Loucy (cell line): ENCODE data around the gene FHIP2A.
"Not testable (repeated sequence)": the region's sequence is repeated elsewhere in the genome, so short reads cannot be mapped to it uniquely, and the experiment has no call there.

Source experiments
- H2AFZ ChIP-seq: fragments of 200-600 bp; sonication (generic); 2 replicates; pipeline ENCODE4 v1.6.0; 2016; ENCODE audit warnings: antibody characterized with exemption, mild to moderate bottlenecking, low read length, moderate library complexity
- H3F3A ChIP-seq: fragments of 200-600 bp; 2 replicates; pipeline ENCODE4 v1.6.0; 2016; ENCODE audit warnings: antibody characterized with exemption, low read depth, mild to moderate bottlenecking
- H3K27me3 ChIP-seq: fragments of 200-600 bp; sonication (generic); 2 replicates; pipeline ENCODE4 v1.6.1; 2014; ENCODE audit warnings: low read length, mild to moderate bottlenecking; ENCODE audit not compliant: insufficient read depth, poor library complexity, severe bottlenecking
- H3K36me3 ChIP-seq: fragments of 200-600 bp; sonication (generic); 2 replicates; pipeline ENCODE4 v1.6.1; 2016; ENCODE audit warnings: low read length; ENCODE audit not compliant: insufficient read depth
- H3K4me1 ChIP-seq: fragments of 200-600 bp; sonication (generic); 2 replicates; pipeline ENCODE4 v1.5.1; 2014; ENCODE audit warnings: low read length, mild to moderate bottlenecking; ENCODE audit not compliant: insufficient read depth, poor library complexity, severe bottlenecking
- H3K4me2 ChIP-seq: fragments of 200-600 bp; sonication (generic); 2 replicates; pipeline ENCODE4 v1.6.0; 2014; ENCODE audit warnings: antibody characterized with exemption, low read length, low read depth, mild to moderate bottlenecking; ENCODE audit not compliant: poor library complexity, severe bottlenecking
- H3K4me3 ChIP-seq: fragments of 200-600 bp; sonication (generic); 2 replicates; pipeline ENCODE4 v1.5.1; 2014; ENCODE audit warnings: low read length, mild to moderate bottlenecking, mixed read lengths; ENCODE audit not compliant: poor library complexity, severe bottlenecking
- H3K79me2 ChIP-seq: fragments of 200-600 bp; sonication (generic); 2 replicates; pipeline ENCODE4 v1.6.1; 2014; ENCODE audit warnings: low read length; ENCODE audit not compliant: insufficient read depth
- H3K9ac ChIP-seq: fragments of 200-600 bp; sonication (generic); 2 replicates; pipeline ENCODE4 v1.6.0; 2014; ENCODE audit warnings: mild to moderate bottlenecking, low read depth, low read length, moderate library complexity; ENCODE audit not compliant: poor library complexity, severe bottlenecking
- H3K9me2 ChIP-seq: fragments of 200-600 bp; sonication (generic); replicated peaks from 2 replicates; pipeline ENCODE4 v1.6.1; 2016; ENCODE audit warnings: low read depth, low read length, mixed read lengths
- H3K9me3 ChIP-seq: fragments of 200-600 bp; sonication (generic); 2 replicates; pipeline ENCODE4 v1.6.1; 2014; ENCODE audit warnings: mild to moderate bottlenecking, antibody characterized with exemption, low read length, low read depth; ENCODE audit not compliant: insufficient read depth
- H4K20me1 ChIP-seq: fragments of 200-600 bp; sonication (generic); 2 replicates; pipeline ENCODE4 v1.6.0; 2014; ENCODE audit warnings: antibody characterized with exemption, low read length, mild to moderate bottlenecking; ENCODE audit not compliant: insufficient read depth, poor library complexity, severe bottlenecking
- EZH2phosphoT487 ChIP-seq: fragments of 200-600 bp; IDR thresholded peaks from 2 replicates; pipeline ENCODE4 v1.6.1; 2018; ENCODE audit warnings: antibody characterized with exemption, mild to moderate bottlenecking, moderate library complexity, borderline replicate concordance
- TF ChIP-seq, protein P1 (sequence below): fragments of 200-600 bp; sonication (generic); conservative IDR thresholded peaks from 2 replicates; pipeline ENCODE4 v1.5.1; 2014; ENCODE audit warnings: mild to moderate bottlenecking, antibody characterized with exemption, low read length

Gene FHIP2A

GRCh38 chr10:114845978-114846693, 24.6 kb downstream of the FHIP2A start:
- Histone ChIP-seq H3K4me2 (no peak overlapping the region), H2AFZ (no peak overlapping the region), H3K4me3 (no peak overlapping the region), H3K9me2 (no peaks in the 10 kb centered on the region), H3K9ac (no peak overlapping the region), H4K20me1 (no peaks in the 10 kb centered on the region), H3F3A (no peaks in the 10 kb centered on the region; the same call in 1 of the 2 replicates), H3K27me3 (no peaks in the 10 kb centered on the region), H3K36me3 (peaks cover 96% of the 10 kb centered on the region), H3K4me1 (peaks cover 3% of the 10 kb centered on the region), H3K9me3 (no peaks in the 10 kb centered on the region), H3K79me2 (0 out of 2 replicates have a peak, but pooled peaks cover under 1% of the 10 kb centered on the region)
- TF ChIP-seq EZH2phosphoT487, result no peak
- TF ChIP-seq, protein P1, sequence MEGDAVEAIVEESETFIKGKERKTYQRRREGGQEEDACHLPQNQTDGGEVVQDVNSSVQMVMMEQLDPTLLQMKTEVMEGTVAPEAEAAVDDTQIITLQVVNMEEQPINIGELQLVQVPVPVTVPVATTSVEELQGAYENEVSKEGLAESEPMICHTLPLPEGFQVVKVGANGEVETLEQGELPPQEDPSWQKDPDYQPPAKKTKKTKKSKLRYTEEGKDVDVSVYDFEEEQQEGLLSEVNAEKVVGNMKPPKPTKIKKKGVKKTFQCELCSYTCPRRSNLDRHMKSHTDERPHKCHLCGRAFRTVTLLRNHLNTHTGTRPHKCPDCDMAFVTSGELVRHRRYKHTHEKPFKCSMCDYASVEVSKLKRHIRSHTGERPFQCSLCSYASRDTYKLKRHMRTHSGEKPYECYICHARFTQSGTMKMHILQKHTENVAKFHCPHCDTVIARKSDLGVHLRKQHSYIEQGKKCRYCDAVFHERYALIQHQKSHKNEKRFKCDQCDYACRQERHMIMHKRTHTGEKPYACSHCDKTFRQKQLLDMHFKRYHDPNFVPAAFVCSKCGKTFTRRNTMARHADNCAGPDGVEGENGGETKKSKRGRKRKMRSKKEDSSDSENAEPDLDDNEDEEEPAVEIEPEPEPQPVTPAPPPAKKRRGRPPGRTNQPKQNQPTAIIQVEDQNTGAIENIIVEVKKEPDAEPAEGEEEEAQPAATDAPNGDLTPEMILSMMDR, result no peak

DNA sequence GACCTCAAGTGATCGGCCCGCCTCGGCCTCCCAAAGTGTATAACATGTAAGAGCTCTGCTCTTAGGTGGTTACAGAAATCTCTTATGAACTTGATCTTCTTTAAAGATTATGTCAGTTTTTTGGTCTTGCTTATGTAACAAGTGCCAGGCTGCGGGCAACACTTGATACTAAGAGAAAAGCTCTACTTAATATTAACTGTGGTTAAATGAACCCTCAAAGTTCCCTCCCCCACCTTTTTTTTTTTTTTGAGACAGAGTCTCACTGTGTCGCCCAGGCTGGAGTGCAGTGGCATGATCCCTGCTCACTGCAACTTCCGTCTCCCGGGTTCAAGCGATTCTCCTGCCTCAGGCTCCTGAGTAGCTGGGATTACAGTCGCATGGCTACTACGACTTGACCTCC, 25.9 kb downstream of the FHIP2A start:
- H3K4me3 ChIP-seq, H3K79me2 ChIP-seq, H3K9me2 ChIP-seq, H3F3A ChIP-seq, H3K9me3 ChIP-seq, H3K9ac ChIP-seq, H3K4me2 ChIP-seq, H2AFZ ChIP-seq, H4K20me1 ChIP-seq, H3K27me3 ChIP-seq: not testable (repeated sequence)
- peaks cover 16% of the 10 kb centered on the region for H3K4me1 ChIP-seq
- H3K36me3 ChIP-seq, result peaks cover 90% of the 10 kb centered on the region

DNA sequence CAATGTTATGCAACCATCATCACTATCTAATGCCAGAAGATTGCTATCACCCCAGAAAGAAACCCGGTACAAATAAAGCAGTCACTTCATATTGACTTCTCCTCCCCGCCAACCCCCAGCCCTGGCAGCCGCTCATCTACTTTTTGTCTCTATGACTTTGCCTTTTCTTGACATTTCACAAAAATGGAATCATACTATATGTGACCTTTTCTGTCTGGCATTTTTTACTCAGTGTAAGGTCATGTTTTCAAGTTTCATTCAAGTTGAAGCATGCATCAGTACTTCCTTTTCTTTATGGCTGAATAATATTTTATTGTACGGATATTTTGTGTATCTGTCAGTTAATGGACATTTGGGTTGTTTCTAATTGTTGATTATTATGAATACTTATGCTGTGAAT, 28.1 kb downstream of the FHIP2A start:
- Histone ChIP-seq H3K9me2 (no peaks in the 10 kb centered on the region), H3K9me3 (no peaks in the 10 kb centered on the region), H3K4me1 (peaks cover 20% of the 10 kb centered on the region), H3F3A (peaks cover 7% of the 10 kb centered on the region), H2AFZ (no peak overlapping the region), H4K20me1 (no peaks in the 10 kb centered on the region), H3K9ac (no peak overlapping the region), H3K36me3 (peaks cover 84% of the 10 kb centered on the region), H3K27me3 (no peaks in the 10 kb centered on the region), H3K4me3 (no peak overlapping the region), H3K4me2 (no peak overlapping the region), H3K79me2 (no peaks in the 10 kb centered on the region)
- TF ChIP-seq, protein P1, result no peak
- TF ChIP-seq EZH2phosphoT487, result no peak

DNA sequence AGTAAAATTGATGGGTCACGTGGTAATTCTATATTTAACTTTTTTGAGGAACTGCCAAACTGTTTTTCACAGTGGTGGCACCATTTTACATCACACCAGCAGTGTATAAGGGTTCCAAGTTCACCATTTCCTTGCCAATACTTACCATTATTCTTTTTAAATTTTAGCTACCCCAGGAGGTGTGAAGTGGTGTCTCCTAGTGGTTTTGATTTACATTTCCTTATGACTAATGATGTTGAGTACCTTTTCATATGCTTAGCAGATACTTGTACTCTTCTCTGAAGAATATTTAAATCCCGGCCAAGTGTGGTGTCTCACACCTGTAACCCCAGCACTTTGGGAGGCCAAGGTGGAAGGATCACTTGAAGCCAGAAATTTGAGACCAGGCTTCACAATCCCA, 28.5 kb downstream of the FHIP2A start:
- Histone ChIP-seq H2AFZ (no peak overlapping the region), H3K36me3 (peaks cover 84% of the 10 kb centered on the region), H3K4me2 (no peak overlapping the region), H3K4me1 (peaks cover 20% of the 10 kb centered on the region), H4K20me1 (no peaks in the 10 kb centered on the region), H3K9ac (no peak overlapping the region), H3K27me3 (no peaks in the 10 kb centered on the region), H3F3A (peaks cover 7% of the 10 kb centered on the region), H3K4me3 (no peak overlapping the region), H3K9me3 (no peaks in the 10 kb centered on the region), H3K9me2 (no peaks in the 10 kb centered on the region), H3K79me2 (no peaks in the 10 kb centered on the region)
- TF ChIP-seq, protein P1, result no peak
- no peak for TF ChIP-seq EZH2phosphoT487
